ENCODE results near the gene ADO.

- TF ChIP-seq, protein P1, sequence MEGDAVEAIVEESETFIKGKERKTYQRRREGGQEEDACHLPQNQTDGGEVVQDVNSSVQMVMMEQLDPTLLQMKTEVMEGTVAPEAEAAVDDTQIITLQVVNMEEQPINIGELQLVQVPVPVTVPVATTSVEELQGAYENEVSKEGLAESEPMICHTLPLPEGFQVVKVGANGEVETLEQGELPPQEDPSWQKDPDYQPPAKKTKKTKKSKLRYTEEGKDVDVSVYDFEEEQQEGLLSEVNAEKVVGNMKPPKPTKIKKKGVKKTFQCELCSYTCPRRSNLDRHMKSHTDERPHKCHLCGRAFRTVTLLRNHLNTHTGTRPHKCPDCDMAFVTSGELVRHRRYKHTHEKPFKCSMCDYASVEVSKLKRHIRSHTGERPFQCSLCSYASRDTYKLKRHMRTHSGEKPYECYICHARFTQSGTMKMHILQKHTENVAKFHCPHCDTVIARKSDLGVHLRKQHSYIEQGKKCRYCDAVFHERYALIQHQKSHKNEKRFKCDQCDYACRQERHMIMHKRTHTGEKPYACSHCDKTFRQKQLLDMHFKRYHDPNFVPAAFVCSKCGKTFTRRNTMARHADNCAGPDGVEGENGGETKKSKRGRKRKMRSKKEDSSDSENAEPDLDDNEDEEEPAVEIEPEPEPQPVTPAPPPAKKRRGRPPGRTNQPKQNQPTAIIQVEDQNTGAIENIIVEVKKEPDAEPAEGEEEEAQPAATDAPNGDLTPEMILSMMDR (IDR thresholded peaks at IDR 0.05; ENCODE audit: extremely low read depth in 1 of 2, insufficient read depth in 1 of 2, low read depth in 1 of 2, low read length in 2 of 2): peak; percentile 59 to 91
- TF ChIP-seq, protein P2, sequence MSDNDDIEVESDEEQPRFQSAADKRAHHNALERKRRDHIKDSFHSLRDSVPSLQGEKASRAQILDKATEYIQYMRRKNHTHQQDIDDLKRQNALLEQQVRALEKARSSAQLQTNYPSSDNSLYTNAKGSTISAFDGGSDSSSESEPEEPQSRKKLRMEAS (IDR thresholded peaks at IDR 0.05; ENCODE audit: insufficient read depth, insufficient read length): no peak
- no peak for TF ChIP-seq POLR2AphosphoS5 (IDR thresholded peaks at IDR 0.05; ENCODE audit: insufficient read depth, low read depth, low read length)
- no peak for TF ChIP-seq JUN (IDR thresholded peaks at IDR 0.05; ENCODE audit: borderline replicate concordance, insufficient read depth, insufficient read length, low read depth)
- TF ChIP-seq POLR2A (IDR thresholded peaks at IDR 0.05; ENCODE audit: low read depth, low read length): no peak
- peak; percentile 40 for TF ChIP-seq FOS (IDR thresholded peaks at IDR 0.05; ENCODE audit: borderline replicate concordance, insufficient read depth, low read length)
Observed at GRCh38 chr10:62817766-62818425, 13.4 kb downstream of the ADO start.
